ENCODE measurements around the gene CASP9. TPM values are rescaled to one million over a fixed set of nuclear protein-coding genes. Genes with fewer than 3 reads are reported as not detected.
"Not testable (repeated sequence)": the region's sequence is repeated elsewhere in the genome, so short reads cannot be mapped to it uniquely, and the experiment has no call there.

Gene CASP9
- total and polyA plus RNA-seq, 2 experiments from 2014 or later = 14.2 to 17.1 TPM

DNA sequence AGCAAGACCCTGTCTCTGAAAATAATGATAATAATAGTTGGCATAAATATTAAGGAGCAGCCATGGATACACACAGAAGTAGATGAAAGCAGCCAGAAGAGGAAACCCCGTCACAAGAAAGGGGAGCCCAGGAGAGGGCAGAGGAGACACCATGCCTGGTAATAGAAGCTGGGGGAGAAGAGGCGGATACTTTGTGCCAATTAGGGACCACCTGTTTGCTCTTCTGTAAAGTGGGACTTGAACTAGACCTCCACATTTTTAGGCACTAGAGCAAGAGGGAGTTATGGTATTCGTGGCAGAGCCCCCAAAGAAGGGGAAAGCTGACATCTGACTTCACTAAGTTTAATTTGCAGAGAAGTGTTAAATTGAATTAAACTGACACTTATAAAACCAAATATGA is 35.6 kb downstream of the CASP9 start:
- Histone ChIP-seq H3K4me1 (ENCODE audit: insufficient read depth) (no peaks in the 10 kb centered on the region), H2AFZ (no peak overlapping the region), H3K9me3 (ENCODE audit: low read depth) (no peaks in the 10 kb centered on the region), H3K27me3 (no peaks in the 10 kb centered on the region), H3K9me2 (replicated peaks; ENCODE audit: insufficient read depth) (no peaks in the 10 kb centered on the region), H3K36me3 (replicated peaks; ENCODE audit: insufficient read depth, low read depth) (no peaks in the 10 kb centered on the region), H3K27ac (no peak overlapping the region), H3K79me2 (no peaks in the 10 kb centered on the region), H3K4me3 (no peak overlapping the region), H3K4me2 (no peak overlapping the region), H4K20me1 (ENCODE audit: insufficient read depth, poor library complexity, severe bottlenecking) (no peaks in the 10 kb centered on the region)
- 93% methylated on average over 3 of the region's 3 CpGs for WGBS (ENCODE audit: low lambda C conversion rate, missing lambda C conversion rate)
- TF ChIP-seq, protein P1, sequence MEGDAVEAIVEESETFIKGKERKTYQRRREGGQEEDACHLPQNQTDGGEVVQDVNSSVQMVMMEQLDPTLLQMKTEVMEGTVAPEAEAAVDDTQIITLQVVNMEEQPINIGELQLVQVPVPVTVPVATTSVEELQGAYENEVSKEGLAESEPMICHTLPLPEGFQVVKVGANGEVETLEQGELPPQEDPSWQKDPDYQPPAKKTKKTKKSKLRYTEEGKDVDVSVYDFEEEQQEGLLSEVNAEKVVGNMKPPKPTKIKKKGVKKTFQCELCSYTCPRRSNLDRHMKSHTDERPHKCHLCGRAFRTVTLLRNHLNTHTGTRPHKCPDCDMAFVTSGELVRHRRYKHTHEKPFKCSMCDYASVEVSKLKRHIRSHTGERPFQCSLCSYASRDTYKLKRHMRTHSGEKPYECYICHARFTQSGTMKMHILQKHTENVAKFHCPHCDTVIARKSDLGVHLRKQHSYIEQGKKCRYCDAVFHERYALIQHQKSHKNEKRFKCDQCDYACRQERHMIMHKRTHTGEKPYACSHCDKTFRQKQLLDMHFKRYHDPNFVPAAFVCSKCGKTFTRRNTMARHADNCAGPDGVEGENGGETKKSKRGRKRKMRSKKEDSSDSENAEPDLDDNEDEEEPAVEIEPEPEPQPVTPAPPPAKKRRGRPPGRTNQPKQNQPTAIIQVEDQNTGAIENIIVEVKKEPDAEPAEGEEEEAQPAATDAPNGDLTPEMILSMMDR (IDR thresholded peaks at IDR 0.05; ENCODE audit: poor library complexity) = no peak
- TF ChIP-seq EZH2 (IDR thresholded peaks at IDR 0.05; ENCODE audit: borderline replicate concordance) (no peak), EZH2phosphoT487 (IDR thresholded peaks at IDR 0.05; ENCODE audit: low read depth, severe bottlenecking, unreplicated experiment) (no peak)
- no peak for DNase-seq (ENCODE audit: low spot score)

DNA sequence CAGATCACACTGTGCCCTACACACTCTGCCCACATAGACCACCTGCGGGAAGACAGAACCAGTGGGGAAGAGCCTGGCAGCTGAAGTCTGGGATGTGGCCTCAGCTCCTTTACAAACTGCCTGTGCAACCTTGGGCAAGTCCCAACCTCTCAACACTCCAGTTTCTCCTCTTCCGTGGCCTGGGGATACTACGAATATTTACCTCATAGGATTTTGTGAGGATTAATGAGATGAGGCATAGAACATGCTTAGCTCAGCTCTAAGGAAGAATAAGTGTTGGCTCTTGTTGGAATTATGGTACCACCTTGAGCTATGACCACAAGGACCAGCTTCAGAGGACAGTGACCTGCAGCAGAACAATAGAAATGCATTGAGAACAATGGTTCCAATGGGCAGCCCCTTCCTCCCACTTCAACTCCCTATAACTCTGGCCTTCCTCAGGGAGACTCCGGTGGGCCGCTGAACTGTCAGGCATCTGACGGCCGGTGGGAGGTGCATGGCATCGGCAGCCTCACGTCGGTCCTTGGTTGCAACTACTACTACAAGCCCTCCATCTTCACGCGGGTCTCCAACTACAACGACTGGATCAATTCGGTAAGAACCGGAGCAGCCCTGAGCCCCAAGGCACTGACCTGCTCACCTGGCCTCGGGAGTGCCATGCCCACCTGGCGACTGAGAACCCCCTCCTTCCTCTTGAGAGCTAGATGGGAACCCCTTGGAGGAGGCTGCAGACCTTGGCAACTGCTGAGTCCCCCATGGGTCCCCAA is 37.0 kb downstream of the CASP9 start:
- H3K4me3 ChIP-seq; H3K9me2 ChIP-seq (replicated peaks; ENCODE audit: insufficient read depth); H2AFZ ChIP-seq; H3K9me3 ChIP-seq (ENCODE audit: low read depth); H3K36me3 ChIP-seq (replicated peaks; ENCODE audit: insufficient read depth, low read depth); H3K4me1 ChIP-seq (ENCODE audit: insufficient read depth); H3K27me3 ChIP-seq; DNase-seq (ENCODE audit: low spot score); H3K27ac ChIP-seq; H3K79me2 ChIP-seq; H4K20me1 ChIP-seq (ENCODE audit: insufficient read depth, poor library complexity, severe bottlenecking); H3K4me2 ChIP-seq: not testable (repeated sequence)
- whole genome bisulfite sequencing (ENCODE audit: low lambda C conversion rate, missing lambda C conversion rate) = 97% methylated on average over 16 of the region's 17 CpGs

DNA sequence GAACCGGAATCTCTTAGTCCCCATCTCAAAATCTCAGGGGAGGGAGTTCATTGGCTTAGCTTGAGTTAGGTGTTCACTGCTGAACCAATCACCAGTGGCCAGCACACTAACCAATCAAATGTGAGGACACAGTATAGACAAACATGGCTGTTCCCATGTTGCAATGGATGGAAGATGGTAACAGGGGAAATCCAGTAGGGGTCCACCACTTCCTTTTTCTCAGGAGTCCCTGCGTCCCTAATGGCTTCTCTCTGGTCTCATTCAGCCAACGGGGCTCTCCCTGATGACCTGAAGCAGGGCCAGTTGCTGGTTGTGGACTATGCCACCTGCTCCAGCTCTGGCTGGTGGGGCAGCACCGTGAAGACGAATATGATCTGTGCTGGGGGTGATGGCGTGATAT is 38.4 kb downstream of the CASP9 start:
- TF ChIP-seq, protein P1 (IDR thresholded peaks at IDR 0.05; ENCODE audit: poor library complexity) = no peak
- TF ChIP-seq EZH2 (IDR thresholded peaks at IDR 0.05; ENCODE audit: borderline replicate concordance) (no peak), EZH2phosphoT487 (IDR thresholded peaks at IDR 0.05; ENCODE audit: low read depth, severe bottlenecking, unreplicated experiment) (no peak)
- Histone ChIP-seq H3K9me2 (replicated peaks; ENCODE audit: insufficient read depth) (no peaks in the 10 kb centered on the region), H4K20me1 (ENCODE audit: insufficient read depth, poor library complexity, severe bottlenecking) (no peaks in the 10 kb centered on the region), H3K79me2 (no peaks in the 10 kb centered on the region), H3K27ac (no peak overlapping the region), H3K4me1 (ENCODE audit: insufficient read depth) (no peaks in the 10 kb centered on the region), H3K27me3 (no peaks in the 10 kb centered on the region), H2AFZ (no peak overlapping the region), H3K4me3 (no peak overlapping the region), H3K36me3 (replicated peaks; ENCODE audit: insufficient read depth, low read depth) (no peaks in the 10 kb centered on the region), H3K4me2 (no peak overlapping the region), H3K9me3 (ENCODE audit: low read depth) (no peaks in the 10 kb centered on the region)
- 93% methylated on average over 6 of the region's 6 CpGs for WGBS (ENCODE audit: low lambda C conversion rate, missing lambda C conversion rate)
- DNase-seq (ENCODE audit: low spot score) = no peak

DNA sequence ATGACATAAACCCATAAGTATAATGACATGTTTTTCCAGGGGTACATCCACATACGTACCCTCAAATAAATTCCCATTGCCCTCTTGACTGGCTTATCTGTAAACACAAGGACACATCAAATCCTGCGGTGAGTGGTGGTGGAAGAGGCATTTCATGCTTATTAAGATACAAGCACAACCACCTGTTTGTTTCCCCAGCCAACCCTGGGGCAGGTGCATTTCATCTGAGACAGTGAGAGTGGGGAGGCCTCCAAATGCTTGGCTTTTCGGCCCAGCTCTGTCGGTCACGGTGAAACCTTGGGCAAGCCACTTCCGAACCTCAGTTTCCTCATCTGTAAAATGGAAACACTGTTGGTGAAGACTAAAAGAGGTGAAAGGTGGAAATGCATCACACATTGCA is 39.6 kb downstream of the CASP9 start:
- DNase-seq (ENCODE audit: low spot score); H3K4me2 ChIP-seq; H3K79me2 ChIP-seq; H3K27ac ChIP-seq; H3K27me3 ChIP-seq; H4K20me1 ChIP-seq (ENCODE audit: insufficient read depth, poor library complexity, severe bottlenecking); H3K9me3 ChIP-seq (ENCODE audit: low read depth); H2AFZ ChIP-seq; H3K9me2 ChIP-seq (replicated peaks; ENCODE audit: insufficient read depth); H3K4me3 ChIP-seq; H3K36me3 ChIP-seq (replicated peaks; ENCODE audit: insufficient read depth, low read depth); H3K4me1 ChIP-seq (ENCODE audit: insufficient read depth): not testable (repeated sequence)
- 94% methylated on average over 6 of the region's 6 CpGs for WGBS (ENCODE audit: low lambda C conversion rate, missing lambda C conversion rate)
